Neutrophil (primary cell): ENCODE measurements around the gene GRIK2.

Source experiments
- H3K27ac ChIP-seq: fragments of 200-600 bp; sonication (generic); 2 replicates; pipeline ENCODE4 v1.5.1; 2016; ENCODE audit warnings: mild to moderate bottlenecking, moderate library complexity
- H3K27me3 ChIP-seq: fragments of 200-600 bp; sonication (generic); 2 replicates; pipeline ENCODE4 v1.6.0; 2016; ENCODE audit warnings: mild to moderate bottlenecking
- H3K36me3 ChIP-seq: fragments of 200-600 bp; sonication (generic); 2 replicates; pipeline ENCODE4 v1.5.1; 2017
- H3K4me1 ChIP-seq, 2 experiments: fragments of 200-600 bp in 1 of 2; sonication (generic) in 1 of 2; 1 replicate in 1 of 2; 2 replicates in 1 of 2; pipeline versions ENCODE4 v1.5.1 to v1.6.1; 2013 to 2016; ENCODE audit warnings: low read depth in 1 of 2, low read length in 1 of 2, mild to moderate bottlenecking in 1 of 2, moderate library complexity in 1 of 2; ENCODE audit not compliant: control insufficient read depth in 1 of 2, insufficient read depth in 1 of 2
- H3K4me3 ChIP-seq, 2 experiments: fragments of 200-600 bp in 1 of 2; sonication (generic) in 1 of 2; 1 replicate in 1 of 2; 2 replicates in 1 of 2; pipeline ENCODE4 v1.5.1; 2013 to 2016; ENCODE audit warnings: low read depth in 1 of 2, low read length in 1 of 2, mild to moderate bottlenecking in 1 of 2, moderate library complexity in 1 of 2
- H3K9me3 ChIP-seq: fragments of 200-600 bp; sonication (generic); 2 replicates; pipeline ENCODE4 v1.5.1; 2016
- TF ChIP-seq, protein P1 (sequence below): fragments of 200-600 bp; sonication (generic); IDR thresholded peaks from 2 replicates; pipeline ENCODE4 v1.5.1; 2016; ENCODE audit warnings: antibody characterized with exemption

Gene GRIK2

DNA sequence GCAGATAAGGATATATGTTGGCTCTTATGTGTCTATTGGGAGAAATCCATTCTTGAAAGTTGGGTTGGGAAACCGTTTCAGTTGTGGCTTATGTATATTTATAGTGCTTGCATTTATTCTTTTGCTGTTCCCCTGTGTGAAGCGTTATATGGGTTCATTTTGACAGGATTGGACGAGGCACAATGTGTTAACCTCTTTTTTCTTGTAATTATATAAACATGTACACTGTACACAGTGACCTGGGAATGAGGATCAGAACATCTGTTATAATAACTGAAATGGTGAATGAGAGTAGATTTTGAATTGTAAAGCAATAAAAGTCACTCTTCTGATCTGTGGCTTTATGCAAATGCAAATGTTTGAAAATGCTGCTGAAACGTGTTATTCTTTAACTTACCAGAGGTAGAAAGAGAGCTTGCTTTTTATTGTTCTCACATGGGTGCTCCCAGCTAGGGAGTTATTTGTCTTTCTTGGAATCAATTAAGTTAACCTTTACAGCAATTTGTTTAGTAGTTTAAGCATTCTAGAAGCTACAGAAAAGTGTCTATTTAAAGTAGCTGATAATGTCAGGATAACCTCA lies 213.7 kb downstream of the GRIK2 start:
- no peaks in the 10 kb centered on the region for H3K27me3 ChIP-seq
- H3K27ac ChIP-seq: no peak overlapping the region
- no peaks in the 10 kb centered on the region for H3K9me3 ChIP-seq
- TF ChIP-seq, protein P1, sequence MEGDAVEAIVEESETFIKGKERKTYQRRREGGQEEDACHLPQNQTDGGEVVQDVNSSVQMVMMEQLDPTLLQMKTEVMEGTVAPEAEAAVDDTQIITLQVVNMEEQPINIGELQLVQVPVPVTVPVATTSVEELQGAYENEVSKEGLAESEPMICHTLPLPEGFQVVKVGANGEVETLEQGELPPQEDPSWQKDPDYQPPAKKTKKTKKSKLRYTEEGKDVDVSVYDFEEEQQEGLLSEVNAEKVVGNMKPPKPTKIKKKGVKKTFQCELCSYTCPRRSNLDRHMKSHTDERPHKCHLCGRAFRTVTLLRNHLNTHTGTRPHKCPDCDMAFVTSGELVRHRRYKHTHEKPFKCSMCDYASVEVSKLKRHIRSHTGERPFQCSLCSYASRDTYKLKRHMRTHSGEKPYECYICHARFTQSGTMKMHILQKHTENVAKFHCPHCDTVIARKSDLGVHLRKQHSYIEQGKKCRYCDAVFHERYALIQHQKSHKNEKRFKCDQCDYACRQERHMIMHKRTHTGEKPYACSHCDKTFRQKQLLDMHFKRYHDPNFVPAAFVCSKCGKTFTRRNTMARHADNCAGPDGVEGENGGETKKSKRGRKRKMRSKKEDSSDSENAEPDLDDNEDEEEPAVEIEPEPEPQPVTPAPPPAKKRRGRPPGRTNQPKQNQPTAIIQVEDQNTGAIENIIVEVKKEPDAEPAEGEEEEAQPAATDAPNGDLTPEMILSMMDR: no peak
- no peaks in the 10 kb centered on the region for H3K4me1 ChIP-seq
- no peak overlapping the region for H3K4me3 ChIP-seq
- H3K36me3 ChIP-seq: no peaks in the 10 kb centered on the region

DNA sequence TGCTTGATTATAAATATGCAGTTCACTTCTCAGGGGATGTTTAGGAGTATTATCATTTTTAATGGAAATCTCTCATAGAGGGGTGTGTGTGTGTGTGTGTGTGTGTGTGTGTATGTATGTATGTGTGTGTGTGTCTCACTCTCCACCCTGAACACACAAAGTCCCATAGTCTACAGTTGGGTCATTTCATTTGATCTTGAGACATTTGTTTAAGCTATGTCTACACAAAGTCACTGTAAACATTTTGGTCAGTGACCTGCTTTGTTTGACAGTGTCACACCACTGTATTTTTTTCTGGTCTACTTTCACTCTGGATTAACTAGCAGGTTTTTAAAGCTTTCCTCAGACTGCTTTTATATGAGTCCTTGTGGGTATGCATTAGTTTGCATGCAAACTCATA lies 215.2 kb downstream of the GRIK2 start:
- H3K36me3 ChIP-seq: no peaks in the 10 kb centered on the region
- no peaks in the 10 kb centered on the region for H3K9me3 ChIP-seq
- no peaks in the 10 kb centered on the region for H3K27me3 ChIP-seq
- no peak overlapping the region for H3K27ac ChIP-seq
- no peak overlapping the region for H3K4me3 ChIP-seq
- TF ChIP-seq, protein P1: no peak
- no peaks in the 10 kb centered on the region for H3K4me1 ChIP-seq

DNA sequence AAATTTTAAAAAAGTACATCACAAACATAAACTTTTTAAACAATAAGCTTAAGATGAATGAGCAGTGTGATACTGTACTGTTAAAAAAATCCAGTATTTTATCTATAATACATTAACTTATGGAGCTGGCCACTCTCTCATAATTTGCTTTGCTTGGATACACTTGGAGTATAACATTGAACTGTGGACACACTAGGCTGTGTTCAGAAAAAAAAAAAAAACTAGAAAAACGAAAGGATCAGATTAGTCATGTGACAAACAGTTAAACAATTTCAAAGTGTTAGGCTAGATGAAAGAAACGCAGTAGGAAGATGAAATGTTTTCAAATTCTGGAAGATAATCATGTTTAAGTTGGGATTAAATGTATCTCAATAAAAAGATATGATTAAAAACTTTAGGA lies 220.0 kb downstream of the GRIK2 start:
- H3K4me1 ChIP-seq: no peaks in the 10 kb centered on the region
- no peaks in the 10 kb centered on the region for H3K9me3 ChIP-seq
- H3K4me3 ChIP-seq: no peak overlapping the region
- H3K27ac ChIP-seq: no peak overlapping the region
- no peaks in the 10 kb centered on the region for H3K36me3 ChIP-seq
- TF ChIP-seq, protein P1: no peak
- no peaks in the 10 kb centered on the region for H3K27me3 ChIP-seq

DNA sequence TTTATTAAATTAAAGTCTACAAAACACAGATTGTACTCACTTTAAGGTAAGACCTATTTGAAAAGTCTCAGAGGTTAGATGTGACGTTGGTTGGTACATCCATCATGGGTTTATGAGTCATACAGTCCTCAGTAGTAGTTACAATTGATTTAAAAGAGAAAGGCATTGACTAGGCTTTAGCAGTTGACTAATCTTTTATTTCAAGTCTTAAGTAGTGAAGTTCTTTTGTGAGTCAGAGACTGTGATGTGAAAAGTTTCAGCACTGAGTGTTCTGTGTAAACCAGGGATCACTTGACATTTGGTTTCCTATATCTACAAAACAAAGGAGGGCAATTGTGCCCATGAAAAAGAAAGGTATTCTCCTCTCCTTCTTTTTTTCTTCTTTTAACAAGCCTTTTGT lies 221.3 kb downstream of the GRIK2 start:
- Histone ChIP-seq H3K27ac (no peak overlapping the region), H3K27me3 (no peaks in the 10 kb centered on the region)
- TF ChIP-seq, protein P1: no peak

DNA sequence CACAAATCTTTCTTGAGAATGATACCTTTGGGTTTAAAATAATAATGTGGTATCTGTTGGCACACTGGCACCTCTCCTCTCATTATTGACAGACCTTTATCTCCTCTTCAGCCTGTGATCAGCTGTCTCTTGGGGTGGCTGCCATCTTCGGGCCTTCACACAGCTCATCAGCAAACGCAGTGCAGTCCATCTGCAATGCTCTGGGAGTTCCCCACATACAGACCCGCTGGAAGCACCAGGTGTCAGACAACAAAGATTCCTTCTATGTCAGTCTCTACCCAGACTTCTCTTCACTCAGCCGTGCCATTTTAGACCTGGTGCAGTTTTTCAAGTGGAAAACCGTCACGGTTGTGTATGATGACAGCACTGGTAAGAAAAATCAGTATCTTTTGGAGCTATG lies 232.8 kb downstream of the GRIK2 start:
- TF ChIP-seq, protein P1: no peak
- H3K4me3 ChIP-seq: no peak overlapping the region
- no peaks in the 10 kb centered on the region for H3K9me3 ChIP-seq
- no peaks in the 10 kb centered on the region for H3K4me1 ChIP-seq
- no peak overlapping the region for H3K27ac ChIP-seq
- H3K36me3 ChIP-seq: no peaks in the 10 kb centered on the region
- no peaks in the 10 kb centered on the region for H3K27me3 ChIP-seq

More for the DNA sequence above, 221.3 kb downstream of the GRIK2 start:
- Histone ChIP-seq H3K4me1 (no peaks in the 10 kb centered on the region), H3K4me3 (no peak overlapping the region), H3K9me3 (no peaks in the 10 kb centered on the region), H3K36me3 (no peaks in the 10 kb centered on the region)

DNA sequence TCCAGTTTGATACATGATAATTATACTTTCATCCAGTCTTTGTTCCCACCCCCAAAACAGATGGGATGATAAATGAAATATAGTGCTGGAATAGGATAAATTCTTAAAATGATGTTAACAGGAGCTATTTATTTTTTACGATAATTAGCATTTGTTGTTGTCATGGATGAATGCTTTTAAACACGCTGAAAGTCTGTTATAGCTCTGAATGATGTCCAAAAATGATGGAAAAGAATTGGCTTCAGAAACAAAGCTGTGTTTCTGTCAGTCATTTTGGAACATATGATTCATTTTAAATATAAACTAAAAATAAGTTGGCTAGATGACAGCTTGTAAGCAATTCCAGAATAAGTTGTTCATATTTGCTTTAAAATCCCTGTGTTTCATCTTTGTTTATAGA lies 237.4 kb downstream of the GRIK2 start:
- Histone ChIP-seq H3K27ac (no peak overlapping the region), H3K9me3 (no peaks in the 10 kb centered on the region)

More for the DNA sequence above, 237.4 kb downstream of the GRIK2 start:
- Histone ChIP-seq H3K36me3 (no peaks in the 10 kb centered on the region), H3K4me3 (no peak overlapping the region), H3K27me3 (no peaks in the 10 kb centered on the region), H3K4me1 (no peaks in the 10 kb centered on the region)
- TF ChIP-seq, protein P1: no peak
